Natural killer cell (primary cell): Measurements from ENCODE around the gene RPL36. TPM values are rescaled to one million over a fixed set of nuclear protein-coding genes. Genes with fewer than 3 reads are reported as not detected.

Experiments
- ATAC-seq, 3 donors: fragments of 150-1000 bp in 2 of 3; fragments of 200-7000 bp in 1 of 3; cut with Tn5 transposase; 1 replicate in 1 of 3; 2 replicates in 2 of 3; pipeline ENCODE4 v1.10.0; 2021; ENCODE audit warnings: mild to moderate bottlenecking in 2 of 3, moderate library complexity in 2 of 3
- DNase-seq, 2 donors: peaks; one replicate each; pipeline versions ENCODE4 v3.0.0 to v3.0.0-alpha.2; 2013 to 2021; ENCODE audit warnings: mixed read lengths in 1 of 2
- H3K27ac ChIP-seq: one replicate; pipeline ENCODE4 v1.5.1; 2013; ENCODE audit warnings: mild to moderate bottlenecking, low read length
- H3K27me3 ChIP-seq: one replicate; pipeline ENCODE4 v1.6.1; 2013; ENCODE audit warnings: low read length; ENCODE audit not compliant: control insufficient read depth, insufficient read depth
- H3K36me3 ChIP-seq: one replicate; pipeline ENCODE4 v1.6.1; 2013; ENCODE audit warnings: low read length; ENCODE audit not compliant: control insufficient read depth, insufficient read depth
- H3K4me1 ChIP-seq: one replicate; pipeline ENCODE4 v1.6.1; 2013; ENCODE audit warnings: low read length; ENCODE audit not compliant: control insufficient read depth, insufficient read depth
- H3K4me3 ChIP-seq: one replicate; pipeline ENCODE4 v1.5.1; 2013; ENCODE audit warnings: low read length
- H3K9me3 ChIP-seq: one replicate; pipeline ENCODE4 v1.6.1; 2013; ENCODE audit warnings: low read length; ENCODE audit not compliant: control insufficient read depth, insufficient read depth
- H3K27ac Mint-ChIP-seq, 2 donors: one replicate each; pipeline ENCODE4 v1.8.0; 2022; ENCODE audit warnings: mild to moderate bottlenecking in 2 of 2, mixed read lengths in 2 of 2, moderate library complexity in 1 of 2
- H3K27me3 Mint-ChIP-seq, 2 donors: one replicate each; pipeline ENCODE4 v1.8.0; 2022; ENCODE audit warnings: low read depth in 2 of 2, mixed read lengths in 2 of 2
- H3K36me3 Mint-ChIP-seq: one replicate; pipeline ENCODE4 v1.8.0; 2022; ENCODE audit warnings: mixed read lengths
- H3K4me1 Mint-ChIP-seq, 2 donors: one replicate each; pipeline ENCODE4 v1.8.0; 2022; ENCODE audit warnings: mixed read lengths in 2 of 2
- H3K4me3 Mint-ChIP-seq: one replicate; pipeline ENCODE4 v1.8.0; 2022; ENCODE audit warnings: mild to moderate bottlenecking, moderate library complexity, mixed read lengths
- H3K9me3 Mint-ChIP-seq, 2 donors: one replicate each; pipeline ENCODE4 v1.8.0; 2022; ENCODE audit warnings: mixed read lengths in 2 of 2
- WGBS: methylation state at CpG from one replicate; pipeline ENCODE4 v1.1.7; 2013; ENCODE audit warnings: missing lambda C conversion rate; ENCODE audit not compliant: insufficient coverage; 5-methylcytosine and 5-hydroxymethylcytosine counted together
- intact Hi-C: fragments of 100-400 bp; cut with micrococcal nuclease; formaldehyde crosslinking; loops from one replicate; pipeline ENCODE4 v1.14.2; 2022
- total RNA-seq, 4 donors: library from RNA; stranded (reverse); fragments of 120-200 nt in 1 of 4; gene quantifications; one replicate each; pipeline versions ENCODE4 v1.2.3 to v1.2.4, GENCODE V29; 2013 to 2022
- TF ChIP-seq, protein P1 (sequence below): fragments of 200-600 bp; IDR thresholded peaks from one replicate; pipeline ENCODE4 v1.8.0; 2022; ENCODE audit warnings: antibody characterized with exemption

RPL36 gene
- total RNA-seq, 3 donors from 2014 or later (not counting 1 experiment from before 2014, with no cell fraction given), result 363 to 505 (median 459) TPM

DNA sequence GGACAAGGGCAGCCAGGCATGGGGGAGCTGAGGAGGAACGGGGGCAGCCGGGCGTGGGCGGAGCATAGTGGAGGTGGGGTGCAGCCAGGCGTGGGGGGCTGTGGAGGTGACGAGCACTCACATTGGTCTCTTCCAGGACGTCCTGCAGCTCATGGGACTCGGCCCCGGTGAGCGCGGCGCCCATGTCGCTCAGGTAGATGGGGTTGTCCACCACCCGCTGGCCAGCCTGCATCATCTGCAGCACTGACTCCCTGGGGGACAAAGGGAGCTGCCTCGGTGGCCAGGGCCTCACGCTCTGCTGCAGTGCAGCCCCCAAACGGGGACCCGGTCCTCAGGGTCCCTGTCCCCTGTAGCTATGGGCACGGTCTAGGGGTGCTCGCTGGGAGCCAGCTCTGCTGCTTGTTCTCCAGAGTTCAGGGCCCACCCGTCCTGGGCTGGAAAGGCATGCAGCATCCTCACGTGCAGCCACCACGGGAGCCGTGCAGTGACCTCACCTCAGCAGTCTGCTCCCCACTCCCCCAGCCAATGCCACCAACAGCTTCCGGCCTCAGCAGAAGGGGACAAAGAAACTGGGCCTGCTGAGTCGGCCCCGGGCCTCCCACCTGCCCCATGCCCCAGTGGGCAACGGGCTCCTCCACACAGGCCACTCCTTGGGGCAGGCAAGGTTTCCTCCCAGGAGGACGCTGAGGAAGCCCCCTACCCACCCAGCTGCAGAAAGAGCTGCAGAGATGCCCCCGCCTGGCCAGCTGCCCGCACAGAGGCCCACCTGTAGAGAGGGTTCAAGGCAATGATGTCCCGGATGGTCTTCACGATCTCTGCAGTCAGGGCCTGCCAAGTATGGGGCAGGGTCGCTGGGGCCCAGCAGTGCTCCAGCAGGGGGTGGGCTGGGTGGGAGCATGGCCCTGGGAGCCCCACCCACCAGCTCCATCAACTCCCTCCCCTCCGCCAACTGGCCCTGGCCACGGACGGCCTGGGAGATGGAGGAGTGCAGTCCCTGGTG, 17.8 kb downstream of the RPL36 start:
- no peaks in the 10 kb centered on the region for H3K9me3 Mint-ChIP-seq
- TF ChIP-seq, protein P1, sequence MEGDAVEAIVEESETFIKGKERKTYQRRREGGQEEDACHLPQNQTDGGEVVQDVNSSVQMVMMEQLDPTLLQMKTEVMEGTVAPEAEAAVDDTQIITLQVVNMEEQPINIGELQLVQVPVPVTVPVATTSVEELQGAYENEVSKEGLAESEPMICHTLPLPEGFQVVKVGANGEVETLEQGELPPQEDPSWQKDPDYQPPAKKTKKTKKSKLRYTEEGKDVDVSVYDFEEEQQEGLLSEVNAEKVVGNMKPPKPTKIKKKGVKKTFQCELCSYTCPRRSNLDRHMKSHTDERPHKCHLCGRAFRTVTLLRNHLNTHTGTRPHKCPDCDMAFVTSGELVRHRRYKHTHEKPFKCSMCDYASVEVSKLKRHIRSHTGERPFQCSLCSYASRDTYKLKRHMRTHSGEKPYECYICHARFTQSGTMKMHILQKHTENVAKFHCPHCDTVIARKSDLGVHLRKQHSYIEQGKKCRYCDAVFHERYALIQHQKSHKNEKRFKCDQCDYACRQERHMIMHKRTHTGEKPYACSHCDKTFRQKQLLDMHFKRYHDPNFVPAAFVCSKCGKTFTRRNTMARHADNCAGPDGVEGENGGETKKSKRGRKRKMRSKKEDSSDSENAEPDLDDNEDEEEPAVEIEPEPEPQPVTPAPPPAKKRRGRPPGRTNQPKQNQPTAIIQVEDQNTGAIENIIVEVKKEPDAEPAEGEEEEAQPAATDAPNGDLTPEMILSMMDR, result no peak
- no peak overlapping the region for H3K27ac ChIP-seq
- intact Hi-C loops, result no loop called here
- WGBS, result 97% methylated on average over 37 of the region's 37 CpGs
- H3K9me3 ChIP-seq, result no peaks in the 10 kb centered on the region
- H3K4me3 Mint-ChIP-seq, result no peak overlapping the region
- H3K27me3 ChIP-seq, result no peaks in the 10 kb centered on the region
- H3K4me1 Mint-ChIP-seq, result peaks cover 0 to 5% of the 10 kb centered on the region in 2 donors
- H3K36me3 Mint-ChIP-seq, result no peaks in the 10 kb centered on the region
- DNase-seq (no peak), ATAC-seq (no peak)
- H3K27ac Mint-ChIP-seq, result no peak overlapping the region
- peaks cover 69% of the 10 kb centered on the region for H3K36me3 ChIP-seq
- no peaks in the 10 kb centered on the region for H3K4me1 ChIP-seq
- H3K4me3 ChIP-seq, result no peak overlapping the region
- no peaks in the 10 kb centered on the region for H3K27me3 Mint-ChIP-seq

DNA sequence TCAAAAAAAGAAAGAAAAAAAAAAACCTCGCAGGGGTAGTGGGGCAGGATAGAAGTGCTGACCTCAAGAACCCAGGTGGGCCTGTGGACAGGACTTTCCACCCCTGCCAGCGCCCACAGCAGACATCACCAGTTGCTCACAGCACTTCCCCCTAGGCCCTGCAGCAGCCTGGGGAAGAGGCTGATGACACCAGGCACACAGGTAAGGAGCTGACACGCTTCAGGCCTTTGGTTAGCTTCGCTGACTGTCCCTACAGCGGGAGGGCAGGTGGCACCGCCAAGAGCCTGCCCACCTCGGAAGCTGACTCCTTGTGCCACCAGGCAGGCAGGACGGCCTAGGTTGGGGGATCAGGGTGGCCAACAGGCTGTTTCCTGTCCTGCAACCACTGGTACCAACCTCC, 20.9 kb downstream of the RPL36 start:
- TF ChIP-seq, protein P1, result no peak
- H3K27me3 Mint-ChIP-seq, result no peaks in the 10 kb centered on the region
- H3K4me1 Mint-ChIP-seq, result no peaks in the 10 kb centered on the region
- H3K9me3 Mint-ChIP-seq, result no peaks in the 10 kb centered on the region
- WGBS, result 91% methylated on average over 8 of the region's 8 CpGs
- no peaks in the 10 kb centered on the region for H3K36me3 Mint-ChIP-seq
- no peak overlapping the region for H3K4me3 Mint-ChIP-seq
- Histone ChIP-seq H3K27me3 (no peaks in the 10 kb centered on the region), H3K27ac (no peak overlapping the region), H3K4me3 (no peak overlapping the region), H3K4me1 (no peaks in the 10 kb centered on the region), H3K9me3 (no peaks in the 10 kb centered on the region), H3K36me3 (peaks cover 56% of the 10 kb centered on the region)
- no peak overlapping the region for H3K27ac Mint-ChIP-seq
- ATAC-seq, result no peak
- intact Hi-C loops, result no loop called here
- DNase-seq, result no peak

DNA sequence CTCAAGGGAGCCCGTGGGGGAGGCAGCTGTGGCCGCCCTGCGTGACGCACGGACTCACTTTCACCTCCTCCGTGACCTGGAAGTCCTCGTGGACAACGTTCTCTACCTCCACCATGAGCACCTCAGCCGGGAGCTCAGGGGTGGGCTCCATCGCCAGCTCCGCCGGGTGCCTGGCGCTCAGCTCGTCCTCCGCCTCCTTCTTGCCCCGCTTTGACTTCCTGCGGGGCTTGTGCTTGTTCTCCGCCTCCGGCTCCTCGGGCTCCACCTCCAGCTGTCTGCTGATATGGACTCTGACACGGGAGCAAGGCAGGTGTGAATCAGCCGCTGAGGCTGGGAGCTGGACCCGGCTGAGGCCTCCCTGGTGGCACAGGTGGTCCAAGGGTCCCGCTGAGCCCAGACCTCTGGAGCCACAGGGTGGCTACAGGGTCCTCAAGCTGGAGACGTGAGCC, 21.6 kb downstream of the RPL36 start:
- Mint-ChIP-seq H3K4me1 (no peaks in the 10 kb centered on the region), H3K36me3 (no peaks in the 10 kb centered on the region), H3K9me3 (no peaks in the 10 kb centered on the region), H3K4me3 (no peak overlapping the region), H3K27me3 (no peaks in the 10 kb centered on the region), H3K27ac (no peak overlapping the region)
- no peak for DNase-seq
- TF ChIP-seq, protein P1, result no peak
- Histone ChIP-seq H3K9me3 (no peaks in the 10 kb centered on the region), H3K36me3 (peaks cover 53% of the 10 kb centered on the region), H3K27ac (no peak overlapping the region), H3K4me1 (no peaks in the 10 kb centered on the region), H3K4me3 (no peak overlapping the region), H3K27me3 (no peaks in the 10 kb centered on the region)
- ATAC-seq, result no peak
- WGBS, result 95% methylated on average over 25 of the region's 25 CpGs
- intact Hi-C loops, result no loop called here
